Measurements from ENCODE around the gene MUC22.
"Not testable (repeated sequence)": the region's sequence is repeated elsewhere in the genome, so short reads cannot be mapped to it uniquely, and the experiment has no call there.

MUC22 gene

DNA sequence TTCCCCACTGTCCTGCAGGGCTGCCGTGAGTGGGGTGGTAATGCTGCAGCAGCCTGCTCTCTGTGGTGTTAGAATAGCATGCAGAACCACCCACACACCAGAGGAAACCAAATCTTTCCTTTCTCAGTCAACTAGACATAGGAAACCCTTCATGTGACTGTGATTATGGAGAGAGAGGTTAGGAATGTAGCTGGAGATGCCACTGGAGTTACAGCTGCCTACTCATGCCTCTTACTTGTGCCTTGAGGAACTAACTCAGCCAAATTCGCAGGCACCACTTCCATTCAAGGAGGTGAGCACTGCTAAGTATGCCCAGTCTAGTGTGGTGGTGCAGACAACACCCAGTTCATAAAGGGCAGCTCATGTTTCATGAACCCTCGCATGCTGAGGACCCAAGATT lies 27.4 kb downstream of the MUC22 start:
- DNase-seq (ENCODE audit: low read depth, low spot score), result no peak

DNA sequence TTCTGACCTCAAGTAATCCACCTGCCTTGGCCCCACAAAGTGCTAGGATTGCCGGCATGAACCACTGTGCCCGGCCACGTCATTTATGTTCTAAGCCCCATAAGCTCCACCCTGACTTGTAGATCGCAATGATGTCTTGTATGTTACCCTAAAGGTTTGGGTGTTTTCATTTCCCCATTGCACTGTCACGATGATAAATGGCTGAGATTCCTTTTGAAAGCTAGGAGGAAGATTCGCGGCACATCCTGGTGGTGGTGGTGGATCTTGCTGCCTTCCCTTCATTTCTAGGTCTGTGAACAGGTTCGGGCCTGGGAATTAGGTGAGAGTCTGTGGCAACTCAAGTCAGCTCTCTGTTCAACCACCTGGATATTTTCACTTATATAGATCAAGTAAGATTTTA lies 28.3 kb downstream of the MUC22 start:
- DNase-seq (ENCODE audit: low read depth, low spot score), result no peak

DNA sequence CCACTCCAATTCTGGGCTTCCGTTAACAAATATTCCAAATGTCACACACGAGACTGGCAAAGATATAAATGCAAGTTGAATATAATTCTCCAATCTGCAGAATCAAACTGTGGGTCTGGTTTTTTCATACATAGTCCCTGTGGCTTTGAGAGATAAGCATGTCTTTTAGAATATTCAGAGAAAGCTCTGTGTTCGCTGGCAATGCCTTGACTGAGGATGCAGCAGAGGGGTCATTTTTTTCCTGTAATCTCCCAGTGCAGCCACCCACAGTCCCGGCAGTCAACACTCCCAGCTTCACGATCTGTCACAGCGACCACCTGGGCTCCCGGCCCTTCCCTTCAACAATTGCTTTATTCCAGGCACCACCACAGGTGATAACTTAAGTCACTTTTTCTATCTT lies 30.5 kb downstream of the MUC22 start:
- DNase-seq (ENCODE audit: low read depth, low spot score), result no peak

- DNase-seq (ENCODE audit: low read depth, low spot score), result no peak
These were observed 31.2 kb downstream of the MUC22 start for GRCh38 chr6:31041372-31041974.

DNA sequence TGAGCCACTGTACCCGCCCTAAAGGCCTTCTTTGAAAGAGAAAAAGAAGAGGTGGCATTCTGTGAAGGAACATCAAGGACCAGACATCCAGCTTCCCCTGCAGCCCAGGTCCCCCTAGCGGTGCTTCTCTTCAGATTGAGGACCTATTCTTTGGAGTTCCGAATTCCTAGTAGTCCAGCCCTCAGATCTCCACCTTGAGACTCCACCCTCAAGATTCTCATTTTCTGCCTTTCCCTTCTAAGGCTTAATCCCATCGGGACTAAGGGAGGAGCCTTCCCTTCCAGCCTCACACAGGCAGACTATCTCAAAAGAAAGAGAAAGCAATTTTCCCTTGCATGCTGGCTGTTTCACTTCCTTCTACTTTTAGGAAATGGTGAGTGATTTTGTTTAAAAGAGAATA lies 32.5 kb downstream of the MUC22 start:
- DNase-seq (ENCODE audit: low read depth, low spot score), result no peak

- no peak for DNase-seq (ENCODE audit: low read depth, low spot score)
These were observed 37.8 kb downstream of the MUC22 start for GRCh38 chr6:31048099-31048498.

- DNase-seq (ENCODE audit: low read depth, low spot score), result no peak
These were observed 39.2 kb downstream of the MUC22 start for GRCh38 chr6:31049518-31049917.

- DNase-seq (ENCODE audit: low read depth, low spot score), result not testable (repeated sequence)
These were observed 42.9 kb downstream of the MUC22 start for GRCh38 chr6:31053187-31053586.

DNA sequence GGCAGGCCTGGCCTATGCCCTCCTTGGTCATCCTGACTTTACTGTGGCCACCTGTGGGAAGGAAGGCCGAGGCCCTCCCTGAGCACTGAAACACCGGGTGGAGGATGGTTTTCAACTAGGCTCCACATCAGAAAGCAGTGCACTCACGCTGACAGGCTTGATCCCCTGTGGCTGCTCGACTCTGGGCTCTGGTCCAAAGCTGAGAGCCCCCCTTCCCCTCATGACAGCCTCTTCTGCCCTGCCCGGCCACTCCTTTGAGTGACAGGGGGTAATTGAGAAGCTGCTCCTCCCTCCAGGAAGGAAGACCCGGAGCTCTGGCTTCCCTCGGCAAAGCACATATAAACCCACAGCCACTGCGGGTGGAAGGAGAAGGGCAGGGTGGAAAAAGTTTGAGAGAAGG lies 43.6 kb downstream of the MUC22 start:
- DNase-seq (ENCODE audit: low read depth, low spot score), result no peak

DNA sequence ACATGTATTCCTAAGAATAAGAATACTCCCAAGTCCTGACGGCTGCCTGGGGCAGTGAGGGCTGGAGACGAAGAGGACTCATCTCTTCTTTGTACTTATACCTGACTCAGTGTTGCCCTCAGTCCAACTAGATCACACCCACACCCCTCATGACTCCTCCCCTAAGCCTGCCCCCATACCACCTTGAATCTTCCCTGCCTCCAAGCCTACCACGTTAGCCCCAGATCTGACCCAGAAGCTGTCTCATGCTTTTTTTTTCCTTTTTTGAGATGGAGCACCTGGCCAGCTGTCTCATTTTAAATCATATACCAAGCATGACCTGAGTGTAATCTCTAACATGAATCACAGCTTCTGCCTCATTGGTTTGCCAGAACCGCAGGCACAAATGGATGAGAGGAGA lies 45.2 kb downstream of the MUC22 start:
- no peak for DNase-seq (ENCODE audit: low read depth, low spot score)

DNA sequence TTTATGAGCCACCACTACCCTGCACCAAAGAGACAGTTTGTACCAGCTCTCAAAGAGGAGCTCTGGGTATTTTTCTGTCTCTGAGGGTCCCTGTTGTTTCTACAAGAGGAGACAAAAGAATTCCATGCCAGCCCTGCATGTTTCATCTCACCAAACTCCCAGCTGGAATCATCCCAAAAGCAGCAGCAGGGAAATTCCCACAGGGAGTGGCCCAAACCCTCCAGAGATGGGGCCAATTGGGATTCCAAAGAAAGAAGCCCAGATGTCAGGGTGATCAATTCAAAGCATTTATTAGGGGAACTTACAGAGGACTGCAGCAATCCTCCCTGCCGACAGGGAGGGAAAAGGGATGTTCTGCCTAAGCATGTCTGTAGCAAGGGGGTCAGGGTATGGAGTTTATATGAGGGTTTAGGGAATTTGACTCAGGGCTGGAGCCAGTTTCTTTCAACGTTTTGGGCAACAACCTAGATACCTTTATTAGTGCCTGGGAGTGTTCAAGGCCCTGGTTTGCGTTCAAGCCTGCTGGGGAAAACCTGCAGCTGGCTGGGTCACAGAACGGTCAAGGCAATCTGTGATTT lies 47.2 kb downstream of the MUC22 start:
- DNase-seq (ENCODE audit: low read depth, low spot score), result no peak

GRCh38 chr6:31058128-31058894 lies 48.0 kb downstream of the MUC22 start:
- no peak for DNase-seq (ENCODE audit: low read depth, low spot score)

GRCh38 chr6:31060145-31060544 lies 49.9 kb downstream of the MUC22 start:
- no peak for DNase-seq (ENCODE audit: low read depth, low spot score)

DNA sequence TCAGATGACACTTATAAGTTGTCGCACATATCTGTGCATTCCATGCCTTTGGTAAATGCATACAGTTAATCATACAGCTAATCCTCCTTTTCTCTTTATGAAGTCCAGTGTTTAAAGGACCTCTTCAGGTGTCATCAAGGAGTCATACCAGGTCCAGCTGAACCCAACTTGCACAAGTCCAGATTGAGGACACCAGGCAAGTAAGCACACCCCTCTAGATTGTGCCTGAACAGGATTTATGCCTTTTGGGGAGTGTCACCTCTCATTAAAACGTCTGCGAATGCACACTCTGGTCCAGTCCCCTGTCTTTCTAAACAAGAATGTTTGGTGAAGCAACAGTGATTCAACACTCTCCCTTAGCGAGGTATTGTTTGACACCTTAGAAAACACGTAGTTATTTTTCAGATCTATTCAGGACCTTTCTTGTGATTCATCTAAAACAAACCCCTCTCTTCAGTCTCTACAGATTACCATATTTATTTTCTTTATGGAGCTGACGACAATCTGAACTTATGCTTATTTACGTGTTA lies 53.7 kb downstream of the MUC22 start:
- DNase-seq (ENCODE audit: low read depth, low spot score), result no peak

- no peak for DNase-seq (ENCODE audit: low read depth, low spot score)
These were observed 55.3 kb downstream of the MUC22 start for GRCh38 chr6:31065556-31065955.

GRCh38 chr6:31067028-31067427 lies 56.8 kb downstream of the MUC22 start:
- not testable (repeated sequence) for DNase-seq (ENCODE audit: low read depth, low spot score)

- not testable (repeated sequence) for DNase-seq (ENCODE audit: low read depth, low spot score)
These were observed 57.8 kb downstream of the MUC22 start for GRCh38 chr6:31067891-31068668.

DNA sequence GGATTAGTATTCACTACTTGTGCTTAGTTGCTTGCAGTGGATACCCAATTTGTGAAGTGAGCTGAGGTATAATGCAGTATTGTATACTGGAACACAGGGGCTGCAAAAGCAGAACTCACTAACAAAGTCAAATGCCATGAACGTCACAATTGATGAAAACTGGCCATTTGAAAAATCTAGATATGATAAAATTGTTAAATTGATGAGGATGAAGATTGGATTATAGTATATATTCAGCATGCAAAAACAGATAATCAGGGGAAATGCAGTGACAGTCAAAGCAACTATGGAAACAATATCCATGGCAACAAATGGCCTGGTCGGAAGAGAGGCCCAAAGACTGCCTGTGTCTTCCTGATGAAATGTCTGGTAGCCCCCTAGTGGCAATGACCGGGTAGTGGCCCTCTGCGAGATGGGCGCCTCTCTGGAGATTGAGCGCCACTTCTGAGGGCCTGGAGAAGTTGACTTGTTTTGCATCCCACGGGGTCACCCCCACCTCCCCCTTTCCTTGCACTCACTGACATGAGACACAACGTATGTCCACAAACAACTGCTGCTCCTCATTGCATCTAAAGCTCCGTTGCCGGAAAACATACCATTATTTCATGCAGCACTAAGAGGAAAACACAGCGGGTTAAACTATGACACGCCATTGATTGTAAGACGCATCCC lies 58.5 kb downstream of the MUC22 start:
- DNase-seq (ENCODE audit: low read depth, low spot score), result no peak

- DNase-seq (ENCODE audit: low read depth, low spot score), result no peak
These were observed 60.5 kb downstream of the MUC22 start for GRCh38 chr6:31070711-31071197.

- no peak for DNase-seq (ENCODE audit: low read depth, low spot score)
These were observed 64.1 kb downstream of the MUC22 start for GRCh38 chr6:31074401-31074800.

- DNase-seq (ENCODE audit: low read depth, low spot score), result no peak
These were observed 65.3 kb downstream of the MUC22 start for GRCh38 chr6:31075528-31075927.

Data from smooth muscle cell of the brain vasculature (primary cell).